Activated naive CD4-positive, alpha-beta T cell treated with anti-CD3 and anti-CD28 coated beads for 36 hours (primary cell): ENCODE measurements around the gene LRRTM4. TPM values are rescaled to one million over a fixed set of nuclear protein-coding genes. Genes with fewer than 3 reads are reported as not detected.

ENCODE experiments used
- CTCF ChIA-PET: fragments of 350-600 bp; sonication (Branson Sonifier 250); formaldehyde crosslinking; loops from one replicate; lab custom pipeline; 2021; ENCODE audit warnings: antibody characterized with exemption; lab: Charles Lee
- DNase-seq: peaks from one replicate; pipeline ENCODE4 v3.0.0-alpha.2; 2020
- H3K27ac Mint-ChIP-seq: one replicate; pipeline ENCODE4 v1.8.0; 2021; ENCODE audit warnings: mild to moderate bottlenecking, mixed read lengths
- H3K27me3 Mint-ChIP-seq: one replicate; pipeline ENCODE4 v1.8.0; 2021; ENCODE audit warnings: low read depth, mixed read lengths
- H3K36me3 Mint-ChIP-seq: one replicate; pipeline ENCODE4 v1.8.0; 2021; ENCODE audit warnings: low read depth, mixed read lengths
- H3K4me1 Mint-ChIP-seq: one replicate; pipeline ENCODE4 v1.8.0; 2021; ENCODE audit warnings: low read depth, mixed read lengths
- H3K4me3 Mint-ChIP-seq: one replicate; pipeline ENCODE4 v1.8.0; 2021; ENCODE audit warnings: mild to moderate bottlenecking, moderate library complexity, mixed read lengths
- H3K9me3 Mint-ChIP-seq: one replicate; pipeline ENCODE4 v1.8.0; 2021; ENCODE audit warnings: mixed read lengths
- intact Hi-C: fragments of 100-400 bp; cut with micrococcal nuclease; formaldehyde crosslinking; loops from one replicate; pipeline ENCODE4 v1.15.1; 2023
- total RNA-seq, 2 experiments: library from RNA; stranded (reverse); gene quantifications; one replicate each; pipeline ENCODE4 v1.2.3, GENCODE V29; 2021

Gene LRRTM4
- total RNA-seq, 2 experiments from 2014 or later = not detected

DNA sequence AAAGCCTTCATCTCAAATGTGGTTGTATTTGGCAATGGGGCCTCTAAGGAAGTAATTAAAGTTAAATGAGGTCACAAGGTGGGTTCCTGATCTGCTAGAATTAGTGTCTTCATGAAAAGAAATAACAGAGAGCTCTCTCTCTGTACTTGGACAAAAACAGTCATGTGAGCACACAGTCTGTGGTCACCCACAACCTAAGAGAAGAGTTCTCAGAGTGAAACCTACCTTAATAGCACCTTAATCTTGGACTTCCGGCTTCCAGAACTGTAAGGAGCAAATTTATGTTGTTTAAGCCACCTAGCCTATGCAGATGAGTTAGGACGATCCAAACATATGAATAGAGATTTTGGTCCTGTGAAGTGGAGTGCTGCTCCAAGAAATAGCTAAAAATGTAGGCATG is 758.9 kb downstream of the LRRTM4 start:
- Mint-ChIP-seq H3K4me1 (no peaks in the 10 kb centered on the region), H3K27ac (no peak overlapping the region), H3K27me3 (no peaks in the 10 kb centered on the region), H3K36me3 (no peaks in the 10 kb centered on the region), H3K9me3 (peaks cover 6% of the 10 kb centered on the region), H3K4me3 (no peak overlapping the region)
- CTCF ChIA-PET = no interaction called here
- DNase-seq = no peak
- intact Hi-C loops = no loop called here

GRCh38 chr2:76760367-76760704 is 761.8 kb downstream of the LRRTM4 start:
- Mint-ChIP-seq H3K4me3 (no peak overlapping the region), H3K4me1 (no peaks in the 10 kb centered on the region), H3K27me3 (no peaks in the 10 kb centered on the region), H3K36me3 (no peaks in the 10 kb centered on the region), H3K9me3 (peaks cover 4% of the 10 kb centered on the region), H3K27ac (no peak overlapping the region)
- no peak for DNase-seq
- intact Hi-C loops = no loop called here
- CTCF ChIA-PET = no interaction called here

DNA sequence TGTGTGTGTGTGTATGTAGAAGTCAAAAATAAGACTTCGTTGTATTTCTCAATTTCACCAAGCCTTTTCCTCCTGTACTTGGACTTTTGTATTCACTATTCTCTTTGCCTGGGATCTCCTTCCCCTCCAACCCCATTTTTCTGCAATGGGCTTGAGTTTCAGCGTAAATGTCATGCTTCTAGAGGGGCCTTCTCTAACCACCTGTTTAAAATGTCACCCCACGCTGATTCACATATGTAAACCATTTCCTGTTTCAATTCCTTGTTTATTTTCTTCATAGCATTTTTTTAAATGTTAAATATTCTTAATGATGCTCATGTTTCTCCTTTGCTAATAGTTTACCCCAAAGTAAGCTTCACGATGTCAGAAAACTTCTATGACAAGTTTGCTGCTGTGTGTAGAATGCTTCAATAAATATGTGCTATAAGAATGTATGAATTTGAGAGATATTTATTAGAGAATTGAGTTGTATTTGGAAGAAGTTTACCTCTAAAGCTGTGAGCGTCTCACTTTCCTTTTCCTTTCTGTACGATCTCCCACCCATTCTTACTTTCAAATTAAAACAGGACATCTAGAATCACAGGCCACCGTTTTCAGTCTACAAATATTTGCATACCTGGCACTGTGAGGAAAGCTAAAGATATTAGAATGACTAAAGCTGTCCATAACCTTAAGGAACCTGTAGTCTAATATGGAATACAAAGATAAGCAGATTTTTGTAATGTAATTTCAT is 762.4 kb downstream of the LRRTM4 start:
- Mint-ChIP-seq H3K27ac (no peak overlapping the region), H3K4me3 (no peak overlapping the region), H3K36me3 (no peaks in the 10 kb centered on the region), H3K9me3 (peaks cover 2% of the 10 kb centered on the region), H3K27me3 (no peaks in the 10 kb centered on the region), H3K4me1 (no peaks in the 10 kb centered on the region)
- intact Hi-C loops = no loop called here
- no peak for DNase-seq
- CTCF ChIA-PET = no interaction called here

DNA sequence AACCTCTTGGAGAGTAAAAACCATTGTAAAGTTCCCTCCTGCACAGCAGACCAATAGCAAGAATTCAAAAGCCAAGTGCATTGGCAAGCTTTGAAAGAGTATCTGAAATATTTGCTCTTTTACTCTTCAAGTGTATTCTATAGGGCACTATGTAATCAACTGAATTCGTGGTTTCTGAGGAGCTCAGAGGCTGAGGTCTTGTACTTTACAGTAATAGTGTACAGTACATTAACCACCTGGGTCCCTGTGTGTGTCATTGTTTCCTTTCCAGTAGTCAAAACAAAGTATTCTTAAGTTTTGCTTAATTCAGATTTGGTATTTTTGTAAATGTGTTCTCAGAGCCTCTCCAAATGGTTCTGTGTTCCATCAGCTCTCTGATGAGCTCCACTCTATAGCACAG is 769.7 kb downstream of the LRRTM4 start:
- CTCF ChIA-PET = no interaction called here

DNA sequence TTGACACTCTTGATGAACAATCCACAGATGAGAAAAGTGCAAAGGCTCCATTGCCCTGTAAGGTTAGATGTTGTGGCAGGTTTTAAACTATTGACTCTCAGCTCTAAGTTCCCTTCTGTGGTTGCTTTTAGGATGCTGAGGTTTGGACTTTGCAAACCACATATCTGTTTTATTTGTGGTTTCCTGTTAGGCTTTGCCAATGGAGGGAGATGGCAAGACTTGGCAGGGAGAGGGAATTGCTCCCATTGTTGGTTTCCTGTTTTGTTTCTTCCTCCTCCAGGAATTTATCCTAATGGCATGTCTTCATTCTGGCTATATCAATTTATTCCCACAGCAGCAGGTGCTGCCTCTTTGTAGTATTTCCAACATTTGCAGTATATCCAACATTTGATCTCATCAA is 772.3 kb downstream of the LRRTM4 start:
- Mint-ChIP-seq H3K36me3 (no peaks in the 10 kb centered on the region), H3K4me3 (no peak overlapping the region), H3K27ac (no peak overlapping the region), H3K27me3 (no peaks in the 10 kb centered on the region), H3K4me1 (no peaks in the 10 kb centered on the region), H3K9me3 (peaks cover 2% of the 10 kb centered on the region)
- no peak for DNase-seq
- intact Hi-C loops = no loop called here
- CTCF ChIA-PET = no interaction called here

More for the DNA sequence above, 769.7 kb downstream of the LRRTM4 start:
- H3K27ac Mint-ChIP-seq = no peak overlapping the region
- H3K4me3 Mint-ChIP-seq = no peak overlapping the region
- intact Hi-C loops = no loop called here
- no peaks in the 10 kb centered on the region for H3K4me1 Mint-ChIP-seq
- no peaks in the 10 kb centered on the region for H3K36me3 Mint-ChIP-seq
- H3K27me3 Mint-ChIP-seq = no peaks in the 10 kb centered on the region
- peaks cover 2% of the 10 kb centered on the region for H3K9me3 Mint-ChIP-seq
- DNase-seq = no peak

DNA sequence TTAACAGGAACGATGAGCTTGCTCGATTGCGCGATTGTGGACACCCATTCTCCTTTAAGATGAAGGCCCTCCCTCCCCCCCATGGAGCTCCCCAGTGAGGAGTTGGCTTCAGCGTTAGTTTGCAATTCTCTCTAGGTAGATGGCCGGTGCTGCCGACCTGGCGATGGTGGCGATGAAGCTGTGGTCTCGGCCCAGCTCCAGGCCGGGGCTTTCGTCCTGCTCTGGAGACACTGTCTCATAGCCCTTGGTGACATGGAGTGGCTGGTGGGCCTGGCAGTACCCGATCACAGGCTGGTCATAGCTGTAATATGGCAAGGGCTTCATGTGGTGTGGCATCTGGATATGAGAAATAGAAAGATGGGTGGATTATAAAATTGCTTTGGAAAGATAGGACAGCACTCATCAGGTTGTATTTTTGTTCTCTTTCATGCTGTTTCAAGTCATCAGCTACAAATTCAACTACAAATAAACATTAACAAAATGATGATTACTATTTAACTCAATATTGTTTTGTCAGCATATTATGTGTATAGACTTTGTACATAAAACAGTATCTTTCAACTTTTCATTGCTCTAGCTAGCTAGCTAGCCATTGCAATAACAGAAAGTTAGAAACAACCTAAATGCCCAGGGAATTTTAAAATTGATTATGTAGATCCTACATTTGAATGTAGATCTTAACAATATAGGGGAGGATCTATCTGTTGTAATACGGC is 773.4 kb downstream of the LRRTM4 start:
- Mint-ChIP-seq H3K36me3 (no peaks in the 10 kb centered on the region), H3K4me1 (no peaks in the 10 kb centered on the region), H3K9me3 (peaks cover 2% of the 10 kb centered on the region), H3K27me3 (no peaks in the 10 kb centered on the region), H3K27ac (no peak overlapping the region), H3K4me3 (no peak overlapping the region)
- DNase-seq = no peak
- intact Hi-C loops = no loop called here
- CTCF ChIA-PET = no interaction called here

DNA sequence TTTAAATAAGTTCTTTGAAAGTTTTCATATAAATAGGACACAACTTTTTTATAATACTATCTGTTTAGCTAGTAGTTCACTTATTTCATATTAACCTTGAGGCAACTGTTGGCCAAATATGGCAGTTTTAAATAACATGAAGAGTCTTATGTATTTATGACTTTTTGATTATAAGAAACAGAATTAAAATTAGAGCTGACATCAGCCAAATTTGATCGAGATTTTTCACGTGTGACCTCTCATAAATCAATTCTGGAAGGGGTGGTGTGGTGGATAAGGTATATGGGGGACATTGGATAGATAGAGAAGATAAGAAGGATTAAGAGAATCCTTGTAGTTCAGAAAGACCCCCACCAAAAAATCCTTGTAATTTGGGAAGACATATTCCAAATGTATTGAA is 776.6 kb downstream of the LRRTM4 start:
- Mint-ChIP-seq H3K27ac (no peak overlapping the region), H3K4me1 (no peaks in the 10 kb centered on the region), H3K27me3 (no peaks in the 10 kb centered on the region), H3K36me3 (no peaks in the 10 kb centered on the region), H3K4me3 (no peak overlapping the region), H3K9me3 (peaks cover 2% of the 10 kb centered on the region)
- intact Hi-C loops = no loop called here
- CTCF ChIA-PET = no interaction called here
- DNase-seq = no peak

DNA sequence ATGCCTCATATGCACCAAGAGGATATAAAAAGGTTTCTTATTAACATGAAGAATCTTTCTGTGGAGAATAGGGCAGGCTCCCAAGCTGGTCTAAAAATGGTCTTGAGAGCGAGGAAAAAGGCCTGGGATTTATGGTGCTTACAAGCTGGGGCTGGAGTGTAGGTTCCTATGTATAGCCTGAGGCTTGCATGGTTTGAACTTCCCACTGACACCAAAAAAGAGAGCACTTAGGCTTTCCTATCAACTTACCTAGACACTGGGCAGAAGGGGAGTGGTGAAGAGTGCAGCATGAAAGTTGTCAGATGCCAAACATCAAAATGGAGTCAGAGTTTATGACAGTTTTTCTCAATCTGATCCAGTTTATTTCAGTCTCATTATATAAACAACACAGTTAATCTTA is 784.6 kb downstream of the LRRTM4 start:
- Mint-ChIP-seq H3K36me3 (no peaks in the 10 kb centered on the region), H3K4me1 (no peaks in the 10 kb centered on the region), H3K27ac (no peak overlapping the region), H3K9me3 (no peaks in the 10 kb centered on the region), H3K4me3 (no peak overlapping the region), H3K27me3 (no peaks in the 10 kb centered on the region)
- CTCF ChIA-PET = no interaction called here
- intact Hi-C loops = no loop called here
- no peak for DNase-seq

GRCh38 chr2:76733736-76734135 is 788.4 kb downstream of the LRRTM4 start:
- Mint-ChIP-seq H3K4me1 (no peaks in the 10 kb centered on the region), H3K4me3 (no peak overlapping the region), H3K27me3 (no peaks in the 10 kb centered on the region), H3K36me3 (no peaks in the 10 kb centered on the region), H3K27ac (no peak overlapping the region), H3K9me3 (no peaks in the 10 kb centered on the region)
- CTCF ChIA-PET = no interaction called here
- intact Hi-C loops = no loop called here
- DNase-seq = no peak

DNA sequence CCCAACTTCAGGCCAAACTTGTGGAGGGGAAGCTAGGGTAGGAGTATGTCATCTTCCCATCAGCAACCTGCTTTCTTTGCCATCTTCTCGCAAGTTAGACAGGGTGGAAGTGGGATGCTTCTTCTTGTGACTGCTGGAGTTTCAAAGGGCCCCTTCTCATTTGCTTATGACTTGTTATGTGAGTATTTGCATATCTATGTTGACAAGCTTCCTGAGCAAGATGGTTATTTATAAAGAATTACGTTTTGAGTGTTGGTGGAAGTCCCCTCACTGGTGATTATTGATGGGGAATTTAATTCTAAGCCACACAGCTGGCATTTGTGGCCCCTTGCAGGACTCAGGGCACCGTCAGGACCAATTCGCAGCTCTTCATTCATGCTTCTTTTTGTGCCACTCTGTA is 791.0 kb downstream of the LRRTM4 start:
- intact Hi-C loops = no loop called here
- no peak overlapping the region for H3K4me3 Mint-ChIP-seq
- H3K27me3 Mint-ChIP-seq = no peaks in the 10 kb centered on the region
- DNase-seq = no peak
- no peaks in the 10 kb centered on the region for H3K4me1 Mint-ChIP-seq
- no peaks in the 10 kb centered on the region for H3K36me3 Mint-ChIP-seq
- H3K9me3 Mint-ChIP-seq = peaks cover 2% of the 10 kb centered on the region
- CTCF ChIA-PET = no interaction called here
- H3K27ac Mint-ChIP-seq = no peak overlapping the region

DNA sequence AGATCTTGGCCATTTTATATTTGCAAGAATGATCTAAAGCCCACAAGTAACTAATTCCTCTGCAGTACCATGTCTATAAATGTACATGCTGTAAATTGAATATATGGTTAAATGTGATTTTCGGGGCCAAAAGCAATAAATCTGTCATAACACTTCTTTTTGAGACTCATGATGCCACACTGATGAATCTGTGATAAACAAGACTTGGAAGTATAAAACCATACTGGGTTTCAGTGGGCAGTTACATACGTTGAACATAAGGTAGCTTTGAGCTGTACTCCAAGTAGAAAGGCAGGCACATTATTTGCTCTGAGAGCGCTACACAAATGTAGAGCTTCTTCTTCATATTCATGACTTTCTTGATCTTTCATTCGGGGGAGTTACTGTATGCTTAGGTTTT is 792.2 kb downstream of the LRRTM4 start:
- Mint-ChIP-seq H3K9me3 (peaks cover 4% of the 10 kb centered on the region), H3K4me1 (no peaks in the 10 kb centered on the region), H3K27me3 (no peaks in the 10 kb centered on the region), H3K36me3 (no peaks in the 10 kb centered on the region), H3K4me3 (no peak overlapping the region), H3K27ac (no peak overlapping the region)
- intact Hi-C loops = no loop called here
- CTCF ChIA-PET = no interaction called here
- DNase-seq = no peak

GRCh38 chr2:76721226-76721625 is 801.0 kb downstream of the LRRTM4 start:
- H3K4me3 Mint-ChIP-seq = no peak overlapping the region
- CTCF ChIA-PET = no interaction called here
- H3K27ac Mint-ChIP-seq = no peak overlapping the region
- no peaks in the 10 kb centered on the region for H3K27me3 Mint-ChIP-seq
- H3K36me3 Mint-ChIP-seq = no peaks in the 10 kb centered on the region
- DNase-seq = no peak
- peaks cover 4% of the 10 kb centered on the region for H3K9me3 Mint-ChIP-seq
- no peaks in the 10 kb centered on the region for H3K4me1 Mint-ChIP-seq
- intact Hi-C loops = no loop called here

DNA sequence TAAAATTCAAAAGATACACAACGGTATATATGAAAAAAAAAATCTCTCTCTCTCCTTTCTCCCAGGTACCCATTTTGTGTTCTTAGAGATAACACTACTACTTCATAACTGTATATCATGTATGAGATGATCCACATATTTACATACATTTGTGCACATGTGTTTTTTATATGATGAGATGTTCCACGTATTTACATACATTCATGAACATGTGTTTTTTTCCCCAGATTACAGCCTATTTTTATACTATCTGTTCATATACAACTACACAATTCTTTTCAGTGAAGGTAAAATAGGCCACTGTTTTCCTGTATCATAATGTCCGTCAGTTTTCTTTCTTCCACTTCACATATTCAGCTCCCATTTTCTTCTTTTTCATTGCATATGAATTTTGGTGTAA is 808.9 kb downstream of the LRRTM4 start:
- Mint-ChIP-seq H3K36me3 (no peaks in the 10 kb centered on the region), H3K4me1 (no peaks in the 10 kb centered on the region), H3K9me3 (peaks cover under 1% of the 10 kb centered on the region), H3K4me3 (no peak overlapping the region), H3K27ac (no peak overlapping the region), H3K27me3 (no peaks in the 10 kb centered on the region)
- DNase-seq = no peak
- CTCF ChIA-PET = no interaction called here
- intact Hi-C loops = no loop called here
